Mucosa of descending colon (tissue), 3 donors: ENCODE results near the gene COL28A1. TPM values are rescaled to one million over a fixed set of nuclear protein-coding genes. Genes with fewer than 3 reads are reported as not detected.

Experiments
- ATAC-seq: fragments of 200-7000 bp; cut with Tn5 transposase; one replicate; pipeline ENCODE4 v1.9.1; 2020; ENCODE audit warnings: mild to moderate bottlenecking, moderate library complexity
- DNase-seq, 3 donors: peaks; one replicate each; pipeline ENCODE4 v3.0.0-alpha.2; 2020
- H3K36me3 ChIP-seq: fragments of 200-600 bp; one replicate; pipeline ENCODE4 v1.8.0; 2021; ENCODE audit warnings: low read depth, mild to moderate bottlenecking
- H3K4me1 ChIP-seq: fragments of 200-600 bp; one replicate; pipeline ENCODE4 v1.8.0; 2021; ENCODE audit warnings: low read depth, mild to moderate bottlenecking
- H3K4me3 ChIP-seq: fragments of 200-600 bp; one replicate; pipeline ENCODE4 v1.8.0; 2021; ENCODE audit warnings: mild to moderate bottlenecking
- H3K9me3 ChIP-seq: fragments of 200-600 bp; one replicate; pipeline ENCODE4 v1.8.0; 2021; ENCODE audit warnings: mild to moderate bottlenecking
- CTCF ChIP-seq: fragments of 200-600 bp; IDR thresholded peaks from one replicate; pipeline ENCODE4 v1.8.0; 2022; ENCODE audit warnings: antibody characterized with exemption, mild to moderate bottlenecking
- intact Hi-C, 2 donors: fragments of 100-400 bp; cut with DNase I in 1 of 2; cut with micrococcal nuclease in 1 of 2; formaldehyde crosslinking; loops; one replicate each; pipeline versions ENCODE4 v1.11.0 to v1.11.1; 2022; cut with DNase I, micrococcal nuclease
- total RNA-seq, 3 donors: library from RNA; stranded (reverse); fragmentation: NEBNext Ultra II Directional in 2 of 3; extraction: Animal tissue kit (Norgen Biotek cat#: 25700) in 2 of 3; gene quantifications; one replicate each; pipeline versions ENCODE4 v1.2.1 to v1.2.4, GENCODE V29; 2021 to 2023
- donor health status: DM: no; HTN: no; CAD: no; lungs with moderate emphysema.
- donor health status: DM: no; HTN: no; CAD: no.
- donor health status: DM: no; HTN: yes; CAD: no.

COL28A1 gene
- total RNA-seq, 3 donors from 2014 or later = 2.9 to 19.0 (median 4.1) TPM

DNA sequence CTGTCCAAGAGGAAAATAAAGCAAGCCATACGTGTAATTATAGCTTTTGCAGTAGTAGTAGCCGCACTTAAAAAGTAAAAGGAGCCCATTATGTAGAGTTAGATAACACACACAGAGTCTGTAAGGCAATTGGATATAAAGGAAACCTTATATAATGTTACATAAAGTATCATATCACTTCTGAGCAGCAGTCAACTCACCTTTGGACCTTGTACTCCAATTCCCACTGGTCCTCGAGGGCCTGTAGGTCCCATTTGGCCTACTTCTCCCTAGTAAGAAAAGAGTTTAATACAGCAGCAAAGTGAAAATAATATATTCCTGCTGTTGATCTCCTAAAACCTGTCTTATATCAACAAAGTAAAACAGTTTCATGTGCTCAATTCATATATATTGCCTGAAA is 83.6 kb downstream of the COL28A1 start:
- intact Hi-C loops = no loop called here
- Histone ChIP-seq H3K9me3 (peaks cover 10% of the 10 kb centered on the region), H3K4me1 (no peaks in the 10 kb centered on the region), H3K4me3 (no peak overlapping the region), H3K36me3 (no peaks in the 10 kb centered on the region)
- TF ChIP-seq CTCF = no peak
- ATAC-seq = peak; percentile 85
- peak in 1 of 3 donors; percentile 50 for DNase-seq

DNA sequence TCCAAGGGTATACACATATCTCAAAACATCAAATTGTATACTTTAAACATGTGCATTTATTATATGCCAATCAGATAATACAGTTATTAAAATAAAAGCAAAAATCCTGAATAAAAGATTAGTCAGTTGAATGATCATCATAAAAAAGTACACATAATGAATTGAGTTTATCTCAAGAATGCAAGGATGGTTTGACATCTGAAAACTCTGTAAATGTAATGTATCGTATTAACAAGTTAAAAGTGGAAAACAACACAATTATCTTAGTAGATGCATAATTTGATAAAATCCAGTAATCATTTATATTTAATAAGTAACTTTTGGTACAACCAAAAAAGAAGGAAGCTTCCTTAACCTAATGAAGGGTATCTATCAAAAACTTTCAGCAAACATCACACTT is 86.6 kb downstream of the COL28A1 start:
- no peak overlapping the region for H3K4me3 ChIP-seq
- no peaks in the 10 kb centered on the region for H3K36me3 ChIP-seq
- intact Hi-C loops = no loop called here
- H3K9me3 ChIP-seq = peaks cover 10% of the 10 kb centered on the region
- no peak for DNase-seq
- no peak for TF ChIP-seq CTCF
- no peak for ATAC-seq
- no peaks in the 10 kb centered on the region for H3K4me1 ChIP-seq

DNA sequence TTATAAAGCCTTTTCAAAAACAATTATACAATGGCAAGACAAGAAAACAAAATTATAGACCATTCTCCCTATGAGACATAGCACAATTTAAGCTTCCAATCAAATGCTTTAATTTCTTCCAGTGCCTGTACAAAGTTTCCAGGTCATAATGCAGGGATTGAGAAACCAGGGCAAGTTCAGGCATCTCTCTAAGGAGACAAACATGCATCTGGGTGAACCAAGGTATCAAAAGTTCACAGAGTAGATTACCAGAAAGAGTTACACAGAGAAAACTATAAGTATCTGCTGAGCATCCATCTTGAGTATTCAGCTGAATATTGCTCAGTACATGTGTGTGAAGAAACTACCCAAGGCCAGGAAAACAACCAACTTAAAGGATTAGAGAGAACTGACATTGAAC is 89.1 kb downstream of the COL28A1 start:
- no peak for DNase-seq
- no peaks in the 10 kb centered on the region for H3K4me1 ChIP-seq
- peaks cover 10% of the 10 kb centered on the region for H3K9me3 ChIP-seq
- ATAC-seq = no peak
- intact Hi-C loops = no loop called here
- TF ChIP-seq CTCF = no peak
- no peak overlapping the region for H3K4me3 ChIP-seq
- no peaks in the 10 kb centered on the region for H3K36me3 ChIP-seq

GRCh38 chr7:7443806-7444350 is 91.8 kb downstream of the COL28A1 start:
- no peaks in the 10 kb centered on the region for H3K4me1 ChIP-seq
- H3K4me3 ChIP-seq = no peak overlapping the region
- no peak for TF ChIP-seq CTCF
- intact Hi-C loops = no loop called here
- no peaks in the 10 kb centered on the region for H3K36me3 ChIP-seq
- peaks cover 5% of the 10 kb centered on the region for H3K9me3 ChIP-seq
- ATAC-seq (no peak), DNase-seq (no peak)

DNA sequence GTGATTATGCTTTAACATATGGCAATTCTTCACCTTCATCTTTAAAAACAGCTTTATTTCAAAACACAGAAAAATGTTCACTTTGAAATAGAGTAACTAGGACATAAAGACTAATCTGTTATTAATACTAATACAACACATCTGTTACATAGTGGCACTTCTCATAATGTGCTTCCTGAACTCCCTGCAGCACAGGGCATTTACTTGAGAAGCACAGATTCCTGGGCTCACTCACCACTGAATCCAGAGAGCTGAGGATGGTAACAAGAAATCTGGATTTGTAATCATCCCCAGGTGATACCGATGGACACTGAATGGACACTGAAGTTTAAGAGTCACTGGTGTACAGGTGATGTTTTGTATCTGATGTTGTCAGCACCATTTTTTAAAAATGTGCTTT is 96.1 kb downstream of the COL28A1 start:
- TF ChIP-seq CTCF = no peak
- Histone ChIP-seq H3K9me3 (no peaks in the 10 kb centered on the region), H3K4me1 (peaks cover 8% of the 10 kb centered on the region), H3K36me3 (no peaks in the 10 kb centered on the region), H3K4me3 (no peak overlapping the region)
- intact Hi-C loops = no loop called here
- DNase-seq (no peak), ATAC-seq (no peak)

- ATAC-seq (peak; percentile 51), DNase-seq (no peak)
- Histone ChIP-seq H3K4me1 (peaks cover 8% of the 10 kb centered on the region), H3K4me3 (no peak overlapping the region), H3K36me3 (no peaks in the 10 kb centered on the region), H3K9me3 (no peaks in the 10 kb centered on the region)
- no peak for TF ChIP-seq CTCF
- intact Hi-C loops = no loop called here
Observed at GRCh38 chr7:7438851-7439250, 96.8 kb downstream of the COL28A1 start.
